ENCODE data around the gene SPEN.
"Not testable (repeated sequence)": the region's sequence is repeated elsewhere in the genome, so short reads cannot be mapped to it uniquely, and the experiment has no call there.

The SPEN gene

GRCh38 chr1:15883326-15883725 lies 35.8 kb downstream of the SPEN start:
- H3K36me3 ChIP-seq (ENCODE audit: control insufficient read depth, insufficient read depth, low read length) = peaks cover 7% of the 10 kb centered on the region
- H3K4me1 ChIP-seq (ENCODE audit: control insufficient read depth, insufficient read depth, low read length, poor library complexity, severe bottlenecking) = peaks cover 13% of the 10 kb centered on the region
- H3K4me3 ChIP-seq (ENCODE audit: extremely low read depth, insufficient read depth, low read length, poor library complexity, severe bottlenecking) = no peak overlapping the region
- 91% methylated on average over 4 of the region's 6 CpGs; no CpG with 5 or more reads in 1 of the 2 experiments for WGBS, 2 experiments (ENCODE audit: insufficient coverage in 2 of 2)
- H3K27ac ChIP-seq (ENCODE audit: low read depth, low read length, severe bottlenecking) = no peak overlapping the region
- no peaks in the 10 kb centered on the region for H3K9me3 ChIP-seq (ENCODE audit: control insufficient read depth, low read length)

GRCh38 chr1:15884477-15884876 lies 37.0 kb downstream of the SPEN start:
- 100% methylated on average over 1 of the region's 4 CpGs; no CpG with 5 or more reads in 1 of the 2 experiments for WGBS, 2 experiments (ENCODE audit: insufficient coverage in 2 of 2)
- H3K4me3 ChIP-seq (ENCODE audit: extremely low read depth, insufficient read depth, low read length, poor library complexity, severe bottlenecking) = no peak overlapping the region
- H3K9me3 ChIP-seq (ENCODE audit: control insufficient read depth, low read length) = no peaks in the 10 kb centered on the region
- H3K36me3 ChIP-seq (ENCODE audit: control insufficient read depth, insufficient read depth, low read length) = peaks cover 12% of the 10 kb centered on the region
- peaks cover 13% of the 10 kb centered on the region for H3K4me1 ChIP-seq (ENCODE audit: control insufficient read depth, insufficient read depth, low read length, poor library complexity, severe bottlenecking)
- H3K27ac ChIP-seq (ENCODE audit: low read depth, low read length, severe bottlenecking) = no peak overlapping the region

- peak overlapping the region; percentile 98 for H3K27ac ChIP-seq (ENCODE audit: low read depth, low read length, severe bottlenecking)
- peaks cover 15% of the 10 kb centered on the region for H3K36me3 ChIP-seq (ENCODE audit: control insufficient read depth, insufficient read depth, low read length)
- WGBS, 2 experiments (ENCODE audit: insufficient coverage in 2 of 2) = 89 to 93% methylated on average over 2 to 4 of the region's 5 CpGs
- peaks cover 13% of the 10 kb centered on the region for H3K4me1 ChIP-seq (ENCODE audit: control insufficient read depth, insufficient read depth, low read length, poor library complexity, severe bottlenecking)
- H3K9me3 ChIP-seq (ENCODE audit: control insufficient read depth, low read length) = no peaks in the 10 kb centered on the region
- no peak overlapping the region for H3K4me3 ChIP-seq (ENCODE audit: extremely low read depth, insufficient read depth, low read length, poor library complexity, severe bottlenecking)
These were observed 37.8 kb downstream of the SPEN start for GRCh38 chr1:15885269-15885668.

DNA sequence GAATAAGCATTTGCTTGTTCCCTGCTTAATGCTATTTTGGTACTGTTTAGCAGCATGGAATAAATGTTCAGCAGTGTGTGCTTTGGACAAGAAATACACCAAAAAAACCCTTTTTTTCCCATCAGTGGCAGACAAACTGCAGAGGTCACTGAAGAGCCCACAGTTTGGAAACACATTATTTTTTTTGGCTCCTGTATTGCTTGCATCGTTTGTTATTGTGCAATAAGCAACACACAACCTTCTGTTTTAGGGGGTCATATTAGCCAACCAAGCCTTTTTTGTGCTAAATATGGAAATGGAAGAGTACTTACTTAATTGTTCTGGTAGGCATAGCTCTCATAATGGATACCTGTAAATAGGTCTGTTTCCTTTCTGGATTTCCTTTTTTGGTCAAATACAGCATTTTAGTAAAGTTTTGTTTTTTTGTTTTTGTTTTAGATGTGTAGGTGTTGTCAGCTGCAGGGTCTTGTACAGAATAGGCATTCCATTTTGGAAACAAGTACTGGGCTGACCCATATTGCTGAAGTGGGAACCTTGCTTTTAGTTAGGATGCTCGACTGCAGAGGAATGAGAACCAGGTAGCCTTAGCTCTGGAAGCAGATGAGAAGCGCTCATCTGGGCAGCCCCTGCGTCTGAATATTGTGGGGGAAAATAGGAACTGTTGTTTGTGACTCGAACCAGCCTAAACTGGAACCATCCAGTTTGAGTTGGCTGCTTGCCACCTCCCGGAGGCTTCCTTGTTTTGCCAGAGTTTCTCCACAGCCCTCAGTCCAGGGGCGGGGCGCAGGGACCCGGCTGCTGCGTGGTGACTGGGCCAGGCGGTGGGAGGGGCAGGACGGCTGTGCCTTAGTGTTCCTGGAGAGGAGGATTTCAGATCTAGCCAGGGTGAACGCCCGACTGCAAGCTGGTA lies 38.4 kb downstream of the SPEN start:
- peaks cover 13% of the 10 kb centered on the region for H3K4me1 ChIP-seq (ENCODE audit: control insufficient read depth, insufficient read depth, low read length, poor library complexity, severe bottlenecking)
- H3K9me3 ChIP-seq (ENCODE audit: control insufficient read depth, low read length) = no peaks in the 10 kb centered on the region
- H3K36me3 ChIP-seq (ENCODE audit: control insufficient read depth, insufficient read depth, low read length) = peaks cover 21% of the 10 kb centered on the region
- H3K4me3 ChIP-seq (ENCODE audit: extremely low read depth, insufficient read depth, low read length, poor library complexity, severe bottlenecking) = peak overlapping the region; percentile 7
- H3K27ac ChIP-seq (ENCODE audit: low read depth, low read length, severe bottlenecking) = peak overlapping the region; percentile 98
- 11 to 27% methylated on average over 4 to 7 of the region's 14 CpGs for WGBS, 2 experiments (ENCODE audit: insufficient coverage in 2 of 2)

- Histone ChIP-seq H3K9me3 (ENCODE audit: control insufficient read depth, low read length) (no peaks in the 10 kb centered on the region), H3K36me3 (ENCODE audit: control insufficient read depth, insufficient read depth, low read length) (peaks cover 28% of the 10 kb centered on the region), H3K4me1 (ENCODE audit: control insufficient read depth, insufficient read depth, low read length, poor library complexity, severe bottlenecking) (peaks cover 13% of the 10 kb centered on the region), H3K4me3 (ENCODE audit: extremely low read depth, insufficient read depth, low read length, poor library complexity, severe bottlenecking) (peak overlapping the region; percentile 7), H3K27ac (ENCODE audit: low read depth, low read length, severe bottlenecking) (peak overlapping the region; percentile 98)
- WGBS, 2 experiments (ENCODE audit: insufficient coverage in 2 of 2) = 67 to 74% methylated on average over 2 to 3 of the region's 4 CpGs
These were observed 39.2 kb downstream of the SPEN start for GRCh38 chr1:15886611-15887167.

DNA sequence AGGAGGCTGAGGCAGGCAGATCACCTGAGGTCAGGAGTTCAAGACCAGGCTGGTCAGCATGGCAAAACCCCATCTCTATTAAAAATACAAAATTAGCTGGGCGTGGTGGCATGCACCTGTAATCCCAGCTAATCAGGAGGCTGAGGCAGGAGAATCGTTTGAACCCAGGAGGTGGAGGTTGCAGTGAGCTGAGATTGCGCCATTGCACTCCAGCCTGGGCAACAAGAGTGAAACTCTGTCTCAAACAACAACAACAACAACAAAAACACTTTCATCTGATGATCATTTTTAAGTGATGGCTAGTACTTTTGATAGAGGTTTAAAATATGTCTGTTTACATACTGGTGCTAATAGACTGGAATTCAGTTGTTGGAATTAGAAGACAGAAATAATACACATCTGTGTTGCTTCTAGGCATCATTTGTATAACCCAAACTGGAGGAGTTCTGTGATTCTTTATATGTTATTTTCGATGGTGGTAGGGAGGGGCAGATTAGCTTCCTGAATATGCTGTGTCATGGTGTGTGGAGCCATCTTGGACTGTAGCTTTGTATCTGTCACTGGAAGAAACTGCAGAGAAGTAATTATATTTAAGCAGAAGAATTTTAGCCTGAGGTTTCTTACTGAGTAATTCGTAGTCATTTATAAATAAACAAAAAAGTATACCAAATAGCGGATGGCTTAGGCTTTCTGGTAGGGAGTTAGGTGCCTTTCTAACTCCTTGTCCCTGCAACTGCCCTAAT lies 45.5 kb downstream of the SPEN start:
- H3K36me3 ChIP-seq (ENCODE audit: control insufficient read depth, insufficient read depth, low read length) = peaks cover 36% of the 10 kb centered on the region
- peak overlapping the region; percentile 46 for H3K27ac ChIP-seq (ENCODE audit: low read depth, low read length, severe bottlenecking)

GRCh38 chr1:15895233-15895632 lies 47.7 kb downstream of the SPEN start:
- Histone ChIP-seq H3K4me3 (ENCODE audit: extremely low read depth, insufficient read depth, low read length, poor library complexity, severe bottlenecking) (no peak overlapping the region), H3K27ac (ENCODE audit: low read depth, low read length, severe bottlenecking) (no peak overlapping the region), H3K4me1 (ENCODE audit: control insufficient read depth, insufficient read depth, low read length, poor library complexity, severe bottlenecking) (no peaks in the 10 kb centered on the region), H3K36me3 (ENCODE audit: control insufficient read depth, insufficient read depth, low read length) (peaks cover 28% of the 10 kb centered on the region), H3K9me3 (ENCODE audit: control insufficient read depth, low read length) (no peaks in the 10 kb centered on the region)

More for the DNA sequence above, 45.5 kb downstream of the SPEN start:
- WGBS, 2 experiments (ENCODE audit: insufficient coverage in 2 of 2) = 90 to 91% methylated on average over 1 to 2 of the region's 6 CpGs
- not testable (repeated sequence) for H3K4me1 ChIP-seq (ENCODE audit: control insufficient read depth, insufficient read depth, low read length, poor library complexity, severe bottlenecking); H3K9me3 ChIP-seq (ENCODE audit: control insufficient read depth, low read length); H3K4me3 ChIP-seq (ENCODE audit: extremely low read depth, insufficient read depth, low read length, poor library complexity, severe bottlenecking)

GRCh38 chr1:15896841-15897610 lies 49.5 kb downstream of the SPEN start:
- WGBS, 2 experiments (ENCODE audit: insufficient coverage in 2 of 2) = 95 to 99% methylated on average over 5 to 11 of the region's 20 CpGs
- H3K9me3 ChIP-seq (ENCODE audit: control insufficient read depth, low read length); H3K4me3 ChIP-seq (ENCODE audit: extremely low read depth, insufficient read depth, low read length, poor library complexity, severe bottlenecking); H3K4me1 ChIP-seq (ENCODE audit: control insufficient read depth, insufficient read depth, low read length, poor library complexity, severe bottlenecking); H3K27ac ChIP-seq (ENCODE audit: low read depth, low read length, severe bottlenecking): not testable (repeated sequence)
- peaks cover 15% of the 10 kb centered on the region for H3K36me3 ChIP-seq (ENCODE audit: control insufficient read depth, insufficient read depth, low read length)

GRCh38 chr1:15899266-15899665 lies 51.8 kb downstream of the SPEN start:
- Histone ChIP-seq H3K4me3 (ENCODE audit: extremely low read depth, insufficient read depth, low read length, poor library complexity, severe bottlenecking) (no peak overlapping the region), H3K4me1 (ENCODE audit: control insufficient read depth, insufficient read depth, low read length, poor library complexity, severe bottlenecking) (no peaks in the 10 kb centered on the region), H3K9me3 (ENCODE audit: control insufficient read depth, low read length) (no peaks in the 10 kb centered on the region), H3K36me3 (ENCODE audit: control insufficient read depth, insufficient read depth, low read length) (peaks cover 15% of the 10 kb centered on the region), H3K27ac (ENCODE audit: low read depth, low read length, severe bottlenecking) (no peak overlapping the region)
- WGBS, 2 experiments (ENCODE audit: insufficient coverage in 2 of 2) = 86 to 98% methylated on average over 6 to 9 of the region's 9 CpGs

DNA sequence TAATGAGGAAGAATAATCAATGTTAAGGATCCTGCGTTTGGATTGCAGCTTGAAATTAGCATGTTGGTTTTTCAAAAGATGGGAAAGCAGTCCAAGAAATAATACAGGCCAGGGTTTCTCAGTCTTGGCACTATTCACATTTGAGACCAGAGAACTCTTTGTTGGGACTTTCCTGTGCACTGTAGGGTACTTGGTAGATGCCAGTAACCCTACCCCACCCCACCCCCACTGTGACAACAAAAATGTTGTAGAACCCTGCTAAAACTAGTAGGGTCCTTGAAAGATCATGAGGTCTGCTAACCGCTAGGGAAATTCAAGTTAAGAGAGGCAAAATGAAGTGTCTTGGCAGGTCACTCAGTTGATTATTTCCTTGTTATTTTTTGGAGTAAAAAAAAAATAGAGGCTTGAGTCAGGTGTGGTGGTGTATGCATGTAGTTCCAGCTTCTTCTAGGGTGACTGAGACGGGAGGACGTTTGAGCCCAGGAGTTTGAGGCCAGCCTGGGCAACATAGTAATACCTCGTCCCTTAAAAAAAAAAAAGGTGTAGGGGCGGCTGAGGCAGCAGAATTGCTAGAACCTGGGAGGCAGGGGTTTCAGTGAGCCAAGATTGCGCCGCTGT lies 53.3 kb downstream of the SPEN start:
- H3K4me3 ChIP-seq (ENCODE audit: extremely low read depth, insufficient read depth, low read length, poor library complexity, severe bottlenecking) = no peak overlapping the region
- no peaks in the 10 kb centered on the region for H3K4me1 ChIP-seq (ENCODE audit: control insufficient read depth, insufficient read depth, low read length, poor library complexity, severe bottlenecking)
- WGBS, 2 experiments (ENCODE audit: insufficient coverage in 2 of 2) = 78 to 80% methylated on average over 5 to 6 of the region's 8 CpGs
- peak overlapping the region; percentile 7 for H3K27ac ChIP-seq (ENCODE audit: low read depth, low read length, severe bottlenecking)
- no peaks in the 10 kb centered on the region for H3K9me3 ChIP-seq (ENCODE audit: control insufficient read depth, low read length)
- peaks cover 15% of the 10 kb centered on the region for H3K36me3 ChIP-seq (ENCODE audit: control insufficient read depth, insufficient read depth, low read length)

Data from mesodermal cell (in vitro differentiated cells).